GM18498 (cell line): Measurements from ENCODE around the gene BORCS8.
"Not testable (repeated sequence)": the region's sequence is repeated elsewhere in the genome, so short reads cannot be mapped to it uniquely, and the experiment has no call there.

Experiments
- ATAC-seq: cut with Tn5 transposase; IDR thresholded peaks from one replicate; pipeline ENCODE4 v1.9.1; 2021; ENCODE audit warnings: mild to moderate bottlenecking, moderate library complexity; ENCODE audit not compliant: unreplicated experiment

BORCS8 gene

GRCh38 chr19:19151418-19151817 lies 40.5 kb downstream of the BORCS8 start:
- ATAC-seq: no peak

DNA sequence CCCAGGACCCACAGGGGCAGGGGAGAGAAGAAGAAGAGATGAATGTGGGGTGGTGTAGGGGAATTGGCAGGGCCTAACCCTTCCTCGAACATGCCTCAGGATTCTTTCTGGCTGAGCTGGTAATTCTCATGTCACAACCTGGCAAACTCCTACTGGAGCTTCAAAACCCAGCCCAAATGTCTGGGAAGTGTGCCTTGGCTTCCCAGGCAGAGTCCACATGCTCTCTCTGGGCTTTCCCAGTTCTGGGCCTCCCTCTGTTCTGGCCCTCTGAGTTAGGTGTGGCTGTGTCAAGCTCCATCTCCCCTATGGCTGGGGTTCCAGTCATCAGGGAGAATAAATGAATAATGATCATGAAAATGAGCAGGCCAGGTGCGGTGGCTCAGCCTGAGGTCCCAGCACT lies 42.5 kb downstream of the BORCS8 start:
- ATAC-seq: no peak

DNA sequence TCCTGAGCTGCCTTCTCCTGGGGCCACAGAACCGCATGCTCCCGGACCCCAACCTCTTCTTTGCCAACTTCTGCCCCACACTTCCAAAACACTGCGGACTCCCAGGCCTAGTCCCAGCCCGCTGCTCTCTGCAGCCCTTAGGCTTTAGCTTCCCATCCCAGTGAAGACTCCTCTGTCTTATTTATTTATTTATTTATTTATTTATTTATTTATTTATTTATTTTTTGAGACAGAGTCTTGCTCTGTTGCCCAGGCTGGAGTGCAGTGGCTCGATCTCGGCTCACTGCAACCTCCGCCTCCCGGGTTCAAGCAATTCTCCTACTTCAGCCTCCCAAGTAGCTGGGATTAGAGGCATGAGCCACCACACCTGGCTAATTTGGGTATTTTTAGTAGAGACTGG lies 43.4 kb downstream of the BORCS8 start:
- ATAC-seq: not testable (repeated sequence)

- ATAC-seq: no peak
Observed at GRCh38 chr19:19147344-19147743, 44.6 kb downstream of the BORCS8 start.

GRCh38 chr19:19146865-19147264 lies 45.1 kb downstream of the BORCS8 start:
- ATAC-seq: no peak

GRCh38 chr19:19145684-19146608 lies 46.0 kb downstream of the BORCS8 start:
- ATAC-seq: no peak

DNA sequence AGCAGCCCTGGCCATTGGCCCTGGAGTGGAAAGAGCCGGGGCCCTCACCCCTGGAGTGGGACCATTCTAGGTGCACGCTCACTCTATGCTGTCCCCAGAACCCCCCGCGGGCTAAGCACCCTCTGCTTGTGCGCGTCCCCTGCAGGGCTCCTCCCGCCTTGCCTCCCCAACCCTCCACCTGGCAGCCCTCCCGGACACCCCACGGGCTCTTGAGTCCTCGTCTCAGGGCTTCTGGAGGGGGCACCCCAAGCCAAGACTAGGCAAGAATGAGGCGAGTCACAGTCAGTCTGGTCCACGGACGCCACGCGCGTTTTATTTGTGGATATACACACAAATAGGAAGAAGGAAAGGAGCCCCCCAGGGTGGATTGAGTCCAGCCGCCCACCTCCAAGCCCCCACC lies 46.7 kb downstream of the BORCS8 start:
- ATAC-seq: no peak

DNA sequence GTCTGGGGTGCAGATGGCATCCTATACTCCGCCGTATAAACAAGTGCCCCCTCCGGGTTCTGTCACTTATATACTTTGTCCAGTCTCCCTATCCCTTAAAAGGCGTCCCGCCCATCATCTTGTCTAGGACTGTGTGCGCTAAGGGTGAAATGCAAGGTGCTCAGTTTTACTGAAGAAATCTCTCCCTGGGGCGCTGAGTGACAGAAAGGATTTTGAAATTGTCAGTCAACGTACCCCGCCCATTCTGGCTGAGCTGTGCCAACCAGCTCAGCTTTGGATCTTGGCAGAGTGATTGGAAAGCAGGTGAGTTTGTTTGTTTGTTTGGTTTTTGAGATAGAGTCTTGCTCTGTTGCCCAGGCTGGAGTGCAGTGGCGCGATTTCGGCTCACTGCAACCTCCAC lies 49.6 kb downstream of the BORCS8 start:
- ATAC-seq: no peak

DNA sequence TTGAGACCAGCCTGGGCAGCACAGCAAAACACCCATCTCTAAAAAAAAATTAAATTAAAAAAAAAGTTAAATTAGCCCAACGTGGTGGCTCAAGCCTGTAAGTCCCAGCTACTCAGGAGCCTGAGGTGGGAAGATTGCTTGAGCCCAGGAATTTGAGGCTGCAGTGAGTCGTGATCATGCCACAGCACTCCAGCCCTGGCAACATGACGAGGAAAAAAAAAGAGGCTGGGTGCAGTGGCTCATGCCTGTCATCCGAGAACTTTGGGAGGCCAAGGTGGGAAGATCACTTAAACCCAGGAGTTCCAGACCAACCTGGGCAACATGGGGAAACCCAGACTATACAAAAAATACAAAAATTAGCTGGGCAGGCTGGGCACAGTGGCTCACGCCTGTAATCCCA lies 51.5 kb downstream of the BORCS8 start:
- ATAC-seq: no peak

DNA sequence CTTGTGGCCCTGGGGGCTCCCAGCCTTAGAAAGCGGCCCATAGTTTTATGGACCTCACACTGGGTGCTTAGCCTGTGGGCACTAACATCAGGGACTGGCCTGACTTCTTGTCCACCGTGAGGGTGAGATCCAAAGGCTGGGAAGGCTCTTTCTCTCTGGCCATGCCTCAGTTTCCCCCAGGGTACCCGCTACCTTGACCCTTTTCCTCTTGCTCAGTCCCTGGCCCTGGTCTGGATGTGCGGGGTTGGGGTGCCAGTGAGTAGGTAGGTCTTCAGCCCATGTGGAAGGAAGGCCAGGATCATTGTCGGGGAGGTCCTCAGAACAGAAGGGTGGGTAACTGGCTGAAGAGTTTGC lies 52.1 kb downstream of the BORCS8 start:
- no peak for ATAC-seq

DNA sequence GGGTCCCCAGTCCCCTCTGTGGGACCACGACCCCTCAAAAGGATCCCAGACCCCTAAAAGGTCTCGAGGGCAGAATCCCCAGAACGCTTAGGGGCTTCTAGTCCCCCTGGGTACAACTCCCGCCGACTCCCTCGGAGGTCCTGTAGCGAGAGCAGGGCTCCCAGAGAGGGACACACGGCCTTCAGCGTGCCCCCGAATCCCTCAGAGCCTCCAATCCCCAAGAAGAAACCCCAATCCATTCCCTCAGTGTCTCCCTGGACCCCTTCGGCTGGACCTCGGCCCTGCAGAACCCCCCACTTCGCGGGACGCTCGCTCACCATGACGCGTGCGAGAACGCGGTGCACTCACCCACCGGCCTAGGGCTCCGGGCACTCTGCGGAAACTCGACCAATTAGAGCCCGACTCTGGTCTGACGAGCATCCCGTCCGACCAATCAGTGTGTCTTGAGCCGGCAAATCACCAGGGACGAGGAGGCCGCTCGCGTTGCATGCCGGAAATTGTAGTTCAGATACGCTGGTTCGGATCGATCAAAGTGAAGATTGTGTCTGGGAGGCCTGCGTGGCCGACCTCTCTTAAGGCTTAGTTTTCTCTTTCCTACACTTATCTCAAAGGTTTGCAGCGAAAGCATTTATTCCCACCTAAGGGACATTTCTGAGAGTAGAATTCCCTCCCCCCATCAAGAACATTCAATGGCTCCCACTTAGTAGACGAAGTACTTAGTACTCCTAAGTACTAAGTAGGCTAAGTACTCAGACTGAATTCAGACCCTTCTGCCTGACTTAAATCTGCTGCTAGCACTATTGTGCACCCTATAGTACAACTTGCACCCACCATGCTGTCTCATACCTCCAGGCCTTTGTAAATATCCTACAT lies 53.6 kb downstream of the BORCS8 start, which contains the start of gene TMEM161A:
TSS of gene TMEM161A (minus strand) at position 370 of the 873 bp plus-strand sequence. CDS start at position 320, 50 bp downstream.
- peak; percentile 97 for ATAC-seq

DNA sequence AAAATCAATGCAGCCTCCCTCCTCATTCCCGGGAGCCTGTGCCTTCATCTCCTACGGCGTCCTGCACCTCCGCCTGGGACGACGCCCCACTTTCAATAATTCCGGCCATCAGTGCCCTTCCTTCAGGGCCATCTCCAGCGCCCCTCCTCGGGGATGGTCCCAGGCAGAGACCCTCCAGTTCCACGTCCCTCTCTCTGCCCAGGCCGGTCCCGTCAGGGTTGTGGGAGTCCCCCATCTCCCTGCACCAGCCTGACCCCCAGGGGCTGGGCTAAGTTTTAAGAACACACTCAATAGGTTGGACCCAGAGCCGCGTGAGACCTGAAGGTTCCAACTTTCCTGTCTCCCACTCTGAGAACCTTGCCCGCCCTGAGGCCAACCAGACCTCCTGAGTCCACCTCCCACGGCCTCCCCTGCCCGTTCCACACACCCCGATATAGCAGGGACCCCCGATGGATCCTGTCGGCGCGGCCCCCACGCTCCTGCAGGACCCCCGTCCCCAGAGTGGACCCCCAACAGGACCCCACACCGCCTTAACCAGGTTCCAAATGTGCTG lies 54.3 kb downstream of the BORCS8 start:
- no peak for ATAC-seq

- ATAC-seq: not testable (repeated sequence)
Observed at GRCh38 chr19:19135713-19136112, 56.2 kb downstream of the BORCS8 start.

DNA sequence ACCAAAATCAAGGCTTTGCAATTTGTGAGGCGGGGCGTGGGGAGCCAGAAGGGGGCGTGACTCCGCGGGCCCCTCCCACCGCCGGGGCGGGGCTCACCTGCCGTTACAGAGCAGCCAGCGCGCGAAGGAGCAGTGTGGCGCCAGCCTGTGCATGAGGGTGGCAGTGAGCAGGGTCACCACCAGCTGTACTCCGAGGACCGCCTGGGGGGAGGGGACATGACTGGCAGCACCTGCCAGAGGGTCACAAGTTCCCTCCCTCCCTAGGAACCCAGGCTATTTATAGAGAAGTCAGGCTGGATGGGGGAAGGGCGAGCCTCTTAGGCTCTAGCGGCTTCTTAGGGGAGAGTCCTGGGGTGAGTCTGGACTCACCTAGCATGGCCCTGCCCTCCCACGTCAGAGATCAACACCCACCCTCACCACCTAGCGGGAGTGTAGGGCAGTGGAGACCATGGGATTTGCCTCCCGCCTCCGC lies 57.2 kb downstream of the BORCS8 start:
- ATAC-seq: no peak

DNA sequence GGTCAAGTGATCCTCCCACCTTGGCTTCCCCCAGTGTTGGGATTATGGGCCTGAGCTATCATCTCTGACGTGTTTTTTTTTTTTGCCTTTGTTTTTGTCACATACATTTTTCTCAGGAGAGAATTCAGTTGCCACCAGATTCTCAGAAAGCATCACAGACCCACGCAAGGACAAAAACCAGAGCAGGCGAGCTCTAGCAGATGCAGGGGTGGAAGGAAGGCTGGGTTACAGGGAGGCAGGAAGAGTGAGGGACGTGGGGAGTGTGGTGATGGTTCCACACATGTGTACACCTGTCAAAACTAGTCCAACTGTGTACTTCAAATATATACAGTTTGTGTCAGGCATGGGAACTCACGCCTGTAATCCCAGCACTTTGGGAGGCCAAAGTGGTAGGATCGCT lies 58.0 kb downstream of the BORCS8 start:
- ATAC-seq: no peak

DNA sequence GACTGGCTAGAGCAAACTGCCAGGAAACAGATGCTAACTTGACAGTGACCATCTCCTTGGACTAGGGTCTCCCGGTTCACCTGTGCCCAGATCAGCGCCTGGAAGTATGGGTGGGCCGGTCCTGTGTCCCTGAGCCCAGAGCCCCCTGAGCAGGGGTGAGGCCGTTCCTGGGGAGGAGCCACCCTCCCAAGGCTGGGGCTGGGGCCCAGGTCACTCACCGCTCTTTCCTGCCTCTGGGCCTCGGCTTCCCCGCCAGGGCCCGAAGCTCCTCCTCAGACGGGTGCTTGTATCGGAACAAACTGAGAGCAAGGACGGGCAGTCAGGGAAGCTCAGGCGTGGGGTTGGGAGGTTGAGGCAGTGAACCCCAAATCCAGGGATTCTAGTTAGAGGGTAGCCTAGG lies 59.0 kb downstream of the BORCS8 start:
- no peak for ATAC-seq

DNA sequence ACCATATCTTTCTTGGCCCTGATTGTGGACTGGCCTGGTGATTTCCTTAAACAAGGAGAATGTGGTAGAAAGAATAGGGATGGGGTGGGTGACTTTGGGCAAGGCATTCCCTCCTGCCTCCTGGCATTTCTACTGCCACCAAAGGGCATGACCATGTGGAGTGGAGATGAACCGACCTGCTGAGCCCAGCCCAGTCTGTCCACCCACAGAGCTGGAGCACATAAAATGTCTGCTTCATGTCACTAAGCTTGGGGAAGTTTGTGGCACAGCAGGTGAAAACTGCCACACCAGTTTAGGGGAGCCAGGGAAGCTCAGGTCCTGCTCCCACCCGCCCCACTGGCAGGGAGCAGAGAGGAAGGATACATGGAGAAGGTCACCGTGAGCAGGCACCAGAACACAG lies 60.0 kb downstream of the BORCS8 start:
- no peak for ATAC-seq
